IPS-15b (cell line): ENCODE data around the gene MRRF.

Source experiments
- H3K27me3 ChIP-seq: one replicate; pipeline ENCODE4 v1.6.1; 2013; ENCODE audit warnings: low read length; ENCODE audit not compliant: control insufficient read depth, insufficient read depth
- H3K36me3 ChIP-seq: one replicate; pipeline ENCODE4 v1.6.1; 2013; ENCODE audit warnings: low read length; ENCODE audit not compliant: control insufficient read depth, insufficient read depth
- H3K4me1 ChIP-seq: one replicate; pipeline ENCODE4 v1.6.1; 2013; ENCODE audit warnings: mild to moderate bottlenecking, low read length; ENCODE audit not compliant: control insufficient read depth, insufficient read depth
- H3K4me3 ChIP-seq: one replicate; pipeline ENCODE4 v1.5.1; 2013; ENCODE audit warnings: low read depth, low read length
- H3K9ac ChIP-seq: one replicate; pipeline ENCODE4 v1.6.1; 2013; ENCODE audit warnings: low read depth, mild to moderate bottlenecking, low read length
- H3K9me3 ChIP-seq: one replicate; pipeline ENCODE4 v1.6.1; 2013; ENCODE audit warnings: mild to moderate bottlenecking, low read length; ENCODE audit not compliant: control insufficient read depth, insufficient read depth

The MRRF gene

GRCh38 chr9:122261469-122261881 lies 3.2 kb upstream of the MRRF start:
- no peak overlapping the region for H3K4me3 ChIP-seq
- H3K4me1 ChIP-seq, result peaks cover 7% of the 10 kb centered on the region
- no peak overlapping the region for H3K9ac ChIP-seq
- H3K27me3 ChIP-seq, result no peaks in the 10 kb centered on the region
- no peaks in the 10 kb centered on the region for H3K36me3 ChIP-seq
- H3K9me3 ChIP-seq, result no peaks in the 10 kb centered on the region

- no peak overlapping the region for H3K4me3 ChIP-seq
- no peaks in the 10 kb centered on the region for H3K9me3 ChIP-seq
- no peaks in the 10 kb centered on the region for H3K27me3 ChIP-seq
- H3K36me3 ChIP-seq, result no peaks in the 10 kb centered on the region
- H3K9ac ChIP-seq, result no peak overlapping the region
- peaks cover 7% of the 10 kb centered on the region for H3K4me1 ChIP-seq
Observed at GRCh38 chr9:122262073-122262472, 2.6 kb upstream of the MRRF start.

- Histone ChIP-seq H3K4me3 (peak overlapping the region; percentile 93), H3K9me3 (no peaks in the 10 kb centered on the region), H3K9ac (peak overlapping the region; percentile 71), H3K4me1 (peaks cover 7% of the 10 kb centered on the region), H3K36me3 (no peaks in the 10 kb centered on the region), H3K27me3 (no peaks in the 10 kb centered on the region)
Observed at GRCh38 chr9:122263699-122264349, 858 bp upstream of the MRRF start.

- H3K9me3 ChIP-seq, result no peaks in the 10 kb centered on the region
- peak overlapping the region; percentile 26 for H3K9ac ChIP-seq
- no peaks in the 10 kb centered on the region for H3K27me3 ChIP-seq
- H3K36me3 ChIP-seq, result no peaks in the 10 kb centered on the region
- peaks cover 7% of the 10 kb centered on the region for H3K4me1 ChIP-seq
- peak overlapping the region; percentile 93 for H3K4me3 ChIP-seq
Observed at GRCh38 chr9:122265149-122265915, 650 bp downstream of the MRRF start.

- Histone ChIP-seq H3K4me3 (no peak overlapping the region), H3K4me1 (peaks cover 7% of the 10 kb centered on the region), H3K36me3 (peaks cover 11% of the 10 kb centered on the region), H3K9me3 (no peaks in the 10 kb centered on the region), H3K9ac (no peak overlapping the region), H3K27me3 (no peaks in the 10 kb centered on the region)
Observed at GRCh38 chr9:122268041-122268814, 3.5 kb downstream of the MRRF start.

- H3K9me3 ChIP-seq, result no peaks in the 10 kb centered on the region
Observed at GRCh38 chr9:122274055-122274454, 9.4 kb downstream of the MRRF start.

GRCh38 chr9:122276096-122276495 lies 11.4 kb downstream of the MRRF start:
- no peak overlapping the region for H3K9ac ChIP-seq
- no peaks in the 10 kb centered on the region for H3K27me3 ChIP-seq
- H3K4me1 ChIP-seq, result no peaks in the 10 kb centered on the region
- no peak overlapping the region for H3K4me3 ChIP-seq
- peaks cover 17% of the 10 kb centered on the region for H3K36me3 ChIP-seq
- no peaks in the 10 kb centered on the region for H3K9me3 ChIP-seq

More at GRCh38 chr9:122274055-122274454, 9.4 kb downstream of the MRRF start:
- Histone ChIP-seq H3K9ac (no peak overlapping the region), H3K4me3 (no peak overlapping the region), H3K4me1 (no peaks in the 10 kb centered on the region), H3K27me3 (no peaks in the 10 kb centered on the region), H3K36me3 (peaks cover 18% of the 10 kb centered on the region)

GRCh38 chr9:122277285-122277897 lies 12.7 kb downstream of the MRRF start:
- H3K4me3 ChIP-seq, result no peak overlapping the region
- peaks cover 8% of the 10 kb centered on the region for H3K36me3 ChIP-seq
- H3K4me1 ChIP-seq, result no peaks in the 10 kb centered on the region

GRCh38 chr9:122281368-122281767 lies 16.7 kb downstream of the MRRF start:
- Histone ChIP-seq H3K4me3 (no peak overlapping the region), H3K9me3 (no peaks in the 10 kb centered on the region), H3K4me1 (peaks cover 3% of the 10 kb centered on the region), H3K27me3 (no peaks in the 10 kb centered on the region), H3K36me3 (peaks cover 9% of the 10 kb centered on the region), H3K9ac (no peak overlapping the region)

More at GRCh38 chr9:122277285-122277897, 12.7 kb downstream of the MRRF start:
- Histone ChIP-seq H3K9ac (no peak overlapping the region), H3K27me3 (no peaks in the 10 kb centered on the region), H3K9me3 (no peaks in the 10 kb centered on the region)

- Histone ChIP-seq H3K4me1 (peaks cover 3% of the 10 kb centered on the region), H3K9ac (no peak overlapping the region), H3K4me3 (no peak overlapping the region), H3K36me3 (peaks cover 9% of the 10 kb centered on the region), H3K27me3 (no peaks in the 10 kb centered on the region), H3K9me3 (no peaks in the 10 kb centered on the region)
Observed at GRCh38 chr9:122286764-122287163, 22.1 kb downstream of the MRRF start.

GRCh38 chr9:122287214-122287720 lies 22.6 kb downstream of the MRRF start:
- H3K4me3 ChIP-seq, result no peak overlapping the region
- H3K9me3 ChIP-seq, result no peaks in the 10 kb centered on the region
- H3K36me3 ChIP-seq, result peaks cover 9% of the 10 kb centered on the region
- H3K4me1 ChIP-seq, result peaks cover 3% of the 10 kb centered on the region
- no peaks in the 10 kb centered on the region for H3K27me3 ChIP-seq
- H3K9ac ChIP-seq, result no peak overlapping the region
